ENCODE data around the gene IL7R.
A peak's percentile ranks its signal among the peaks of the same experiment; 100 is the strongest.

- TF ChIP-seq RFX5 (IDR thresholded peaks at IDR 0.05; ENCODE audit: low read depth, low read length) = no peak
- TF ChIP-seq, protein P1, sequence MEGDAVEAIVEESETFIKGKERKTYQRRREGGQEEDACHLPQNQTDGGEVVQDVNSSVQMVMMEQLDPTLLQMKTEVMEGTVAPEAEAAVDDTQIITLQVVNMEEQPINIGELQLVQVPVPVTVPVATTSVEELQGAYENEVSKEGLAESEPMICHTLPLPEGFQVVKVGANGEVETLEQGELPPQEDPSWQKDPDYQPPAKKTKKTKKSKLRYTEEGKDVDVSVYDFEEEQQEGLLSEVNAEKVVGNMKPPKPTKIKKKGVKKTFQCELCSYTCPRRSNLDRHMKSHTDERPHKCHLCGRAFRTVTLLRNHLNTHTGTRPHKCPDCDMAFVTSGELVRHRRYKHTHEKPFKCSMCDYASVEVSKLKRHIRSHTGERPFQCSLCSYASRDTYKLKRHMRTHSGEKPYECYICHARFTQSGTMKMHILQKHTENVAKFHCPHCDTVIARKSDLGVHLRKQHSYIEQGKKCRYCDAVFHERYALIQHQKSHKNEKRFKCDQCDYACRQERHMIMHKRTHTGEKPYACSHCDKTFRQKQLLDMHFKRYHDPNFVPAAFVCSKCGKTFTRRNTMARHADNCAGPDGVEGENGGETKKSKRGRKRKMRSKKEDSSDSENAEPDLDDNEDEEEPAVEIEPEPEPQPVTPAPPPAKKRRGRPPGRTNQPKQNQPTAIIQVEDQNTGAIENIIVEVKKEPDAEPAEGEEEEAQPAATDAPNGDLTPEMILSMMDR (conservative IDR thresholded peaks at IDR 0.05; ENCODE audit: low read depth, low read length) = no peak
- TF ChIP-seq RAD21 (IDR thresholded peaks at IDR 0.05; ENCODE audit: low read length) = no peak
- no peak for TF ChIP-seq POLR2A (IDR thresholded peaks at IDR 0.05; ENCODE audit: low read depth, low read length)
- peak; percentile 44; the same call in 1 of the 2 replicates for TF ChIP-seq CEBPB (IDR thresholded peaks at IDR 0.05; ENCODE audit: low read depth, low read length)
These were observed 37.0 kb upstream of the IL7R start for GRCh38 chr5:35819668-35820067.
